ENCODE results near the gene CNEP1R1.

Gene CNEP1R1

DNA sequence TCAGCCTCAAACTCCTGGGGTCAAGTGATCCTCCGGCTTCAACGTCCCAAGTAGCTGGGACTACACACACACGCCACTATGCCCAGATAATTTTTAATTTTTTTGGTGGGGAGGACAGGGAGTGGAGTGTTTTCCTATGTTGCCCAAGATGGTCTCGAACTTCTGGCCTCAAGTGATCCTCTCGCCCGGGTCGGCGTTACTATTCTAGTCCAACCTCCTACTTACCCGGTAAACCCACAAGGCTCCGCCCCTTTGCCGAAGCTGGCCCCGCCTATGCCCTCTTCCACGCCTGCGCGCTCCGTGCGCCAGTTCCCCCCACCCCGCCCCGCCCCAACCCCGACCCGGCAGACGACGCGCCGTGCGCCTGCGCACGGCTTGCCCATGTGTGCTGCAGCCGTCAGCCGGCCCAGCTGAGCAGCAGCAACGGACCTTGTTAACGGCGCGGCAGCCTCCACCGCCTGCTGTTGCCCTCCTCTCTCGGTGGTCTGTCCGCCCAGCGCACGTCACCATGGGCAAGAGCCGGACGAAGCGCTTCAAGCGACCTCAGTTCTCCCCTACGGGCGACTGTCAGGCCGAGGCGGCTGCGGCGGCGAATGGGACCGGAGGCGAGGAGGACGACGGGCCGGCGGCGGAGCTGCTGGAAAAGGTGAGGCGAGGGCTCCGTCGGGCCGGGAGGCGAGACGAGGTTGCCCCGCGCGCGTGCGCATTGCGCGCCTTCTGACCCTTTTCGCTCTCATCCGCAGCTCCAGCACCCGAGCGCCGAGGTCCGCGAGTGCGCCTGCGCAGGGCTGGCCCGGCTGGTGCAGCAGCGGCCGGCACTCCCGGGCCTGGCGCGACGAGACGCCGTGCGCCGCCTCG is 40.8 kb downstream of the CNEP1R1 start, which contains the start of gene HEATR3:
HEATR3 (plus strand) TSS at position 347 of the 858 bp plus-strand sequence; CDS start at position 509, 162 bp downstream.
- DNase-seq = no peak

DNA sequence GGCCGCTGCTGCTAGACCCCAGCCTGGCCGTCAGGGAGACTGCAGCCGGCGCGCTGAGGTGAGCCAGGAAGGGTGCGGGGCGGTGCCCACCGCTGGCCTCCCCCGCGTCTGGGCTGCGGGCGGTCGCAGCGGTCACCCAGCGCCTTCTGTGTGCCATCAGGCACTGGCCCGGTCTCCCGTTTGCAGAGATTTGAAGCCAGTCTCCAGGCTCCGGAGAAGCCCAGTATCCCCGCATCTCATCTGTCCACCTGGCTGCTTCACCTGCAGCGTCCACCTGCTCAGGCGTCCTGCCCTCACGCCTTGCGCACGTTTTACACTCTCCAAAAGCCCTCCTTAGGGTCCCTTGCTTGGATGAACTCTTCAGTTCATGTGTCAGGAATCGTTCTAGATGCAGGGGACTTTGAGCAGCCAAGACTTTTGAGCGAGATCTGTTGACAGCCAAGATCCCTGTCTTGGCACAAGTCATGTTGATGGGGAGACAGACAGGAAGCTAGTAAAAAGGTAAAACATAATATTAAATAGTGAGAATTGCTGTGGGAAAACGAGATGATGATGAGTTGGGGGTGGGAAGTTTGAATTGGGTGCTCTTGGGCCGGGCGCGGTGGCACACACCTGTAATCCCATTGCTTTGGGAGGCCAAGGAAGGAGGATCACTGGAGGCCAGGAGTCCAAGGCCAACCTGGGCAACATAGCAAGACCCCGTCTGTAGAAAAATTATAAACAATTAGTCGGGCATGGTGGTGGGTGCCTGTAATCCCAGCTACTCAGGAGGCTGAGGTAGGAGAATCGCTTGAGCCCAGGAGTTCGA is 41.7 kb downstream of the CNEP1R1 start:
- no peak for DNase-seq

DNA sequence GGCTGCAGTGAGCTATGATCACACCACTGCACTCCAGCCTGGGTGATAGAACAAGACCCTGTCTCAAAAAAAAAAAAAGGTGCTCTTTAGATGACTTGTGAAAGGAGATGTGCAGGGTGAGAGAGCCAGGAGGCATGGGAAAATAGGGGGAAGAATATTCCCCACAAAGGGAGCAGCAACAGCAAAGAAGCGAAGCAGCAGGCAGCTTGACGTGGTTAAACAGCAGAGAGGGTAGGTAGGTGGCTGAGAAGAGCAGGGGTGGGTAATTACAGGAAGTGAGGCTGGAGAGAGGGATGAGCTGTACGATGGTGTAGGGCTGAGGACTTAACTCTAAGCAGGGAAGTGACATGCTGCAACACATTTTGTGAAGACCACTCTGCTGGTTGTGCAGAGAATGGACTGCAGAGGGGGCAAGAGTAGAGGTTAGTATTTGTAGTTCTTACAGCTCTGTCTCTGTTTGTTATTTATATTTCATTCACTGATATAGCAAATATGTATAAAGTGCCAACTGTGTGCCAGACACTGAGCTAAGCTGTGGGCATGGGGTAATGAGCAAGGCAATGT is 42.3 kb downstream of the CNEP1R1 start:
- DNase-seq = no peak

DNA sequence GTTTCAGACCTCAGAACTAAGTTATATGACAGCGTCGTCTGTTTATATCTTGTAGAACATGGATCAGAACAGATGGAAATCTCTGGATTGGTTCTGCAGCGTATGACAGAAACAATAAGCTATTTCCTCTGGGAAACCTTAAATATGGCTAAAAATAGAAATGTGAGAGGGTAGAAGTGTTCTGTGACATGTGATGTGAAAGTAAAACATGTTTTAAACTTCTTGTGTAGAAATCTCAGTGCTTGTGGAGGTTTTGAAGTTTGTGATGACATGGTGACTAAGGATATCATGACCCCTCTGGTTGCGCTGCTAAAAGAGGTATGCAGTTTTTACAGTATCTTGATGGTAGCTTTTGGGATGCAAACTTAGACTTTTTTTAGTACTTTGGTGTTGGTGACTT is 43.5 kb downstream of the CNEP1R1 start:
- DNase-seq = no peak

DNA sequence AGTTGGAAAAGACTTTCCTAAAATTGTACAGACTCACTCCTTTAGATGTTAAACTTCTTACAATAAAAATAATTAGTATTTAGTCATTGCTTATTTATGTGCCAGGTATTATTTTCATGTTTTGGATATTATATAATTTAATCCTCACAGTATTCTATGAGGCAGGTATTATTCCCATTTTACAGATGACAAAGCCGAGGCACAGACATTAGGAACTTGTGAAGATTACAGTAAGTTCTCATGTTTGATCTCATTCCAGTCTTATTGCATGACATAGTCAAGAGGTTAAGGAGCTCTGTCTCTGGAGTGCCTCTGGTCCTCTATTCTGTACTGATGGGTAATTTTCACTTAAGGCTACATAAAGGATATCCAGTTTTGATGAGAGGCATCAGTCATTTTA is 44.0 kb downstream of the CNEP1R1 start:
- DNase-seq = no peak

DNA sequence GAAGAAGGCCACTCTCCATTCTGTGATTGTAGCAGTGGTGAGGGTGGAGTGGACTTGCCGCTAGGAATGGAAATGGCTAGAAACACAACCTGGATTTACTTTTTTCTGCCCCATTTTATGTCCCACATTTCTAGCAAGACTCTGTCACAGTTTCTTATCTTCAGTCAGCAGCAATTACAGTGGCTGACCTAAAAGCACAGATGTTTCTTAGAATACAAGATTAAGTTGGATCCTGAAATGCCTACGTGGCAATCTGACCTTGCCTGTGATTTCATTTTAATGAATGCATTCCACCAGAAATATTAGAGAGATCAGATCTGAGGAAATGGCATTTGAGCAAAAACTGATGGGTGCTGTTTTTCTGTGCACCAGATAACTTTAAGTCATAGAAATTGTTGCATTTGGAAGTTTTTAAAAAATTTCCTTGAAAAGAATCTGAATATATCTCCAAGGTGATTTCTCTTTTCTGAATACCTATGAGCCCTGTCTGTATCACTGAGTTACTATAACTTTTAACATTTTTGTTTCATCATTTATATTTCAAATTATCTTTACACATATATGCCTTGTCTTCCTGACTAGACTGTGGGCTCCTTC is 46.1 kb downstream of the CNEP1R1 start:
- no peak for DNase-seq

DNA sequence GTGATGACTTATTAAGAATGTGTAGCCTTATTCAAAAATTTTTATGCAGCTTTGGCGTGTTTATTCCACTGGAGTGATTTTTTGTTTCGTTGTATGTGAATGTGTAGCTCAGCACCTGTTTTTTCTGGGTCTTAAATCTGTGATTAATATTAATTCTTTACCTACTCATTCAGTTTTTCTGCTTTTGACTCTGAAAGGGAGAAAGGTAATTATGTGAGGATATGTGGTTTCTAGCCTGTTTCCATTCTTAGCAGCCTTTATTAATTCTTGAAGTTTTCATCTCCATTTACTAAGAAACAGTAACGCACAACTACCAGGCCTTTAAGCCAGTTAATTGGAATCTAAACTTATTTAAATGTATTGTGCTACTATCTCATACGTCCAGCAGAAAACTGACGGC is 47.7 kb downstream of the CNEP1R1 start:
- no peak for DNase-seq

DNA sequence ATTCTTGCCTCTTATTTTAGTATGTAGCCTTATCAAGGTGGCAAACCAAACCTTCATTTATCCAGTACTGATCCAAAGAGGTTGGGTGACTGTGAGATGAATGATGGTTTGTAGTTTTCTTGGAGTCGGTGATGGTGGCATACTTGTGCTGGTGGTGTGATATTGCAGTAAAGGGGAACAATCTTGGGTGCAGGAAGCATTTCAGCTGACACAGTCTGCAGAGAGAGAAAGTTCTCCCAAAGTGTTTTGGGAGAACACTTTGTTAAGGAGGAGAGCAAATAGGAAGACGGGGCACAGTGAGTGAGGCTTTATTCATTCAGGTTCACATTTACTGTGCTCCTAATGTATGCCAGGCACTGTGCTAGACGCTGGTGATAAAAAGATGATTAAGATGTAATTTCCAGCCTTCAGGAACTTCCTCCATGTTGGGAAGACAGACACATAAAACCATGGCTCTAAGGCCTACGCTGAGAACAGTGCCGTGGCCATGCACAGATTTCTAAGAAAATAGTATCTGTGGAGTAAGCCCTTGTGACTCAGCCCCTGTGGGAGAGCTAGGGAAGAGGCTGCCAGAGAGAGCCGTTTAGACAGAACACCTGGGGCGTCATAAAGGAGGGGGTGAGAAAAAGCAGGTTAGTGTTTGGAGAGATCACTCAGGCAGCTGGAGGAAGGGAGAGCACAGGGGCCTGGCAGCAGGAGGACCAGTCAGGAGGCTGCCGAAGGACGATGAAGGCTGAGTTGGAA is 54.5 kb downstream of the CNEP1R1 start:
- DNase-seq = no peak

DNA sequence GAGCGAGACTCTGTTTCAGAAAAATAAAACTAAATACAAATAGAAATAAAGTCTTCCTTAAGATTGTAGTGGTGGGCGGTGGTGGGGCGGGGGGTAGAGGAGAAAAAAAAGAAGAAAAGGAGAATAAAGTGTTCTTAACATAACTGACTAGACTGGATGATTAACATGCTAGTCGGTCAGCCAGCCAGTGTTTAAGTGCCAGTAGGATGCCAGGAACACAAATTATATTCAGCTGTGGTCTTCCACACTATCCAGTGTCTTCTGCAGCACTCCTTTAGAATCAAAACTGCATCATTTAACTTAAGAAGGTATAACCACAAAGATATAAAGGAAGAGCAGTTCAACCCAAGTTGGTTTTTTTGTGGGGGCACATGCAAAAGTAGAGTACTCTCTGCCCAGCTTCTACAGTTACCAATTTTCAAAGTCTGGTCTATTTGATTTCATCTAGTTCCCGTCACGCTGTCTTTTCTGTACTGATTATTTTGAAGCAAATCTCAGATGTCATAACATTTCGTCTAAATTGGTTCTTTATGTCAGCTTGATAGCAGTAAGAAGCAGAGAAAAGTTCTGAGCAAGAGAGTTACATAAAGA is 56.5 kb downstream of the CNEP1R1 start:
- DNase-seq = no peak

DNA sequence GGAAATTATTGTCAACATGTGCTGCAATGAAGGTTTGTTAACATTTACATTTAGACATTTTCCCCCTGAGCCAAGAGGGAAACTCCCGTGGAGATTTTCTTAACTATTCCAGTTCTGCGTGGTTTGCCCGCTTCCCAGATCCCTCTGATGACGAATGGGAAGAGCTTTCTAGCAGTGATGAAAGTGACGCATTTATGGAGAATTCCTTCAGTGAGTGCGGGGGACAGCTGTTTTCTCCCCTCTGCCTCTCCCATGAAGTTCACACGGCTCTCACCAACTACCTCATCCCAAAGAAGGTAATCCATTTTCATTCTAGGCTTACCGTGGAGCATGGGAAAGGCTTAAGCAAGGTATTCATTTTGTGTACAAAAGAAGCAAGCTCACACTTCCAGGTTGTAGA is 59.0 kb downstream of the CNEP1R1 start:
- DNase-seq = no peak

DNA sequence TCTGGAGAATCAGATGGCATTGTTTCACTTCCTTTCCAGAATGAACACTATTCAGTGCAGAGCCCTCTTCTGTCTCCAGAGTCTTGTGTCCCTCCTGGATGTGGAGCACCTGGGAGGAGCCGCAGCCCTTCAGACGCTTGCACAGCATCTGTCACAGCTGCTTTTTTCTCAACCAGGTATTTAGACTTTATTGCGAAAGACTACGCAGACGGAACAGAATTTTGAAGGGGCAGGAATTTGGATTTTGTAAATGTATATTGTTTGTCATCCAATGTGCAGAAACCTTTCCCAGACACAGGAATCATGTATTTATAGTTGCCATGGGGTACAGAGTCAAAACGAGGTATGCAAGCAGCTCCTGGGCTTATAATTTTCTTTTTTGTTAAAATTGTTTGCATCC is 61.2 kb downstream of the CNEP1R1 start:
- no peak for DNase-seq
